Hypothalamus (tissue), 51 donors: ENCODE data around the gene ZKSCAN3.
"Not testable (repeated sequence)": the region's sequence is repeated elsewhere in the genome, so short reads cannot be mapped to it uniquely, and the experiment has no call there.

ENCODE experiments used
- DNase-seq, 51 donors: peaks; one replicate each; lab custom pipeline; 2025; lab: John Stamatoyannopoulos, UW

ZKSCAN3 gene

DNA sequence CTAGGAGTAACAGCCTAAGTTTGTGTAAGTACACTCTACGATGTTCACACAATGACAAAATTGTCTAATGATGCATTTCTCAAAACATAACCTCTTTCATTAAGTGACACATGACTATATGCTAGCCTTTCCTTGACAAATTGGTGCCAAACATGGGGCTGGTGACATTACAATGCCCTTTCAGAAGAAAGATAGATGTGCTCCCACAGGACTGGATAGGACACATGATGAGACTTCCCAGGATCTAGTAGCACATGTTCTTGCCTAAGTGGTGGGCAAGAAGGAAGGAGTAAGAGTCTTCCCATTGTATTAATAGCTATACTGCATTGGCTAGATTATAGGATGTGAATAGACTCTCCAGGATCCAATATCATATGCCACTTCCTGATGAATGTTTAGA is 21.5 kb downstream of the ZKSCAN3 start:
- no peak for DNase-seq

GRCh38 chr6:28371706-28372451 is 22.1 kb downstream of the ZKSCAN3 start:
- DNase-seq: no peak

DNA sequence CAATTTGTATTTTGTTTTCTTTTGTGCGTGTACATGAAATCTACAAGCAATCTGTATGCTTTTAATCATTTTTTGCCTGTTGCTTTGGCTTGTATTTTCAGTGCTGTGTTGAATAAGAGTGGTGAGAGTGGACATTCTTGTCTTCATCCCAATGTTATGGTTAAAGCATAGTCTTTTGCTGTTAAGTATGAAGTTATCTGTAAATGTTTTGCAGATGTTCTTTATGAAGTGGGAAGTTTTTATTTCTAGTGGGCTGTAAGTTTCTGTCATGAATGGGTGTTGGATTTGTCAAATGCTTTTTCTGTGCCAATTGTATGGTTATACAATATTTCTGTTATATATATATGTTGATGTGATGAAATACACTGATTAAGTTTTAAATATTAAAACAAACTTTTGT is 24.2 kb downstream of the ZKSCAN3 start:
- no peak for DNase-seq

GRCh38 chr6:28377879-28378278 is 28.1 kb downstream of the ZKSCAN3 start:
- DNase-seq: no peak

DNA sequence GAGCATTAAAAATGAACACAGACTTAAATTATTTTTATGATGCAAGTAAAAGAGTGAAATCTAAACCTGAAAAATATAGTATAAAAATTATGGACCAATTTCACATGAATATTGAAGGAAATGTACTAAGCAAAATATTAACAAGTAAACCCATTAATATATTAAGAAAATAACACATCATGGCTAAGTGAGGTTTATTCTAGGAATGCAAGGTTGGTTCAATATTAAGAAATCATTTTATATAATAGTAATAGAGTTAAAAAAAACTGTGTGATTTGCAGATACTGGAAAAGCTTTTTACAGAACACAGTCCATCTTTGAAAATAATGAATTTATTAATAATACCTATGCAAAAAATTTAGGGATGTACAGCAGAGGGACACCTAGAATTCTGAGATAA is 28.9 kb downstream of the ZKSCAN3 start:
- no peak for DNase-seq

DNA sequence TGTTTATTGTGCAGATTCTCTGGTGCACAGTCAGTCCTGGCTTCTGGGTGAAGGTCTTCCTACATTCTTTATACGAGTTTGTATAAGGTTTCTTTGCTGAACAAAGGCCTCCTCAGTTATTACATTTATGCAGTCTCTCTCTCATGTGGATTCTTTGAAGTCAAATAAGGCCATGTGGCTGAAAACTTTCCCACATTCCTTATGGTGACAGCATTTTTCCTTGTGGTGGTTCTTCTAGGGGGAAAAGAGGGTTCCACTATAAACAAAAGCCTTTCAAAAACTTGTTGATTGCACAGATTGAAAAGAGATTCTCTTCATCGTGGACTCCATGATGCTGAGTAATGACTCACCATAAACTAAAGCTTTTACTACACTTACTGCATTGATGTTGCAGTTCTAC is 30.6 kb downstream of the ZKSCAN3 start:
- DNase-seq: no peak

DNA sequence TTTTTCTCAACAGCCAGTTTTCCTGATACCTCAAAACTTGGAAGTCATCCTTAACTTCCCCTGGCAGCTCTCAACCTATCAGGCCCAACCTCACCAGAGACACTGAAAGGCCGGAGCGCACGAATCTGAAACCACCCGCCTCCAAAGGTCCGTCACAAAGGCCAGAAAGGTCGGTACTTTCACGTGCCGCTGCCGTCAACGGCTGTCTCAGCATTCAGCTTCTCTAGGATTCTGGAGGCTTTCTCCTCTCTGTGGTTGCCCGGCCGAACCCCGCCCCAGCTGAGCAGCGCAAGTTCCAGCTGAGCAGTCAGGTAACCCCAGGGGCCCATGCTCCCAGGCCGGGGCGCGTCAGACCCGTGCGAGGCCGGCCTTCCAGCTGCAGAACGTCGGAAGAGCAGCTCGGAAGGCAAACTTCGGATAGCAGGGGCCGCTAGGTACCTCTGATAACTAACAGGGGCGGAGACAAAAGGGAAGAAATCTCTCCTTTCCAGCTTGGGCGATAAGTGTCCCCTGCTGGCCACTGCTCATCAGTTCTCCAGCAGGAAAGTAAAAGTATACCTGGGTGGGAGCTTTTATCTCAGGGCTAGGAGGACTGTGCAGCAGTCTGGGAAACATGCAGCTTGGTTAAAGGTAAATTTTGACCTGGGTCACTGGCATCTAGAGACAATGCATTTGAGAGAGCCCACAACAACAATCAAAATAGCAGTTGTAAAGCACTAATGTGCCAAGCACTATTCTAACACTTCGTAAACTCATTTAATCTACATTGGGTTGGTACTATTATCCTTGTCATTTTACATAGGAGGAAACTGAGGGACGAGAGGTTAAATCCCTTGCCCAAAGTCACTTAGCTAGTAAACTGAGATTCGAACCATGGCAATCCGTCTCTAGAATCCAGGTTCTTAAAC is 33.7 kb downstream of the ZKSCAN3 start:
- peak in 49 of 51 donors; percentile 2 to 73 (median 43) for DNase-seq

- DNase-seq: no peak
These were observed 34.4 kb downstream of the ZKSCAN3 start for GRCh38 chr6:28384143-28384533.

- no peak for DNase-seq
These were observed 40.9 kb downstream of the ZKSCAN3 start for GRCh38 chr6:28390688-28391087.

DNA sequence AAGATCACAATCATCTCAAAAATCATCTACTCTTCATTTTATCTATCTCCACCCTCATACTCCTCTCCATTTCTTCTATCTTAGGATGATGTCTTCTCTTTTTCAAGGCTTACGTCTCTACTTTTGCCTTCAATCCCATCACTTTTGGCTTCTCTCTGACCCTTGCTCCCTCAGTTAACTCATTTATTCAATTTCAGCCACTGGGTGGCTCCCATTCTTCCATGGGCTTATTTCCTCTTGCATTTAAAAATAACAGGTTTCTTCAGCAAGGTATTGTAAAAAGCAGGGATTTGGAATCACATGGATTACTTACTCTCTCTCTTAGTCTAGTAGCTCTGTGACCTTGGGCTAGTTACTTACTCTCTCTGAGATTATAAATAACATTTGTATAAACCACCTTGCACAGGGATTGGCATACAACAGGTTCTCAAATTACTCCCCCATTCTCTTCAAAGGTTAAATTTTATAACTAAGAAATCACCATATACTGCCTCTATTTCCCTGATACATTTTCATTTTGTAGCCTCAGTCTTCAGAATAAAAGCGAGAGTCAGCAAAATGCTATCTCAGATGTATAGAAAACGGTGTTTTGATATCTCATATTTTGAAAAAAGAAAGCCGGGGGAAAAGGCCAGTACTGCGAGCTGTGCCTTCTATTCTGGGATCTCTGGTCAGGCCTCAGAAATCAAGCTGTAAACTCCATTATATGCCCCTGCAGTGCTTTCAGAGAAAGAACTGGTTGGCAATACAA is 44.3 kb downstream of the ZKSCAN3 start:
- DNase-seq: no peak

GRCh38 chr6:28395918-28396317 is 46.2 kb downstream of the ZKSCAN3 start:
- DNase-seq: no peak

GRCh38 chr6:28399350-28400121 is 49.8 kb downstream of the ZKSCAN3 start, which contains the start of gene ZSCAN12:
TSS of gene ZSCAN12 (minus strand) at chr6:28399747. CDS start at chr6:28398405, 1,342 bp downstream.
- peak; percentile 23 to 92 (median 70) for DNase-seq

GRCh38 chr6:28400122-28400451 is 50.3 kb downstream of the ZKSCAN3 start:
- no peak for DNase-seq

GRCh38 chr6:28401172-28401571 is 51.4 kb downstream of the ZKSCAN3 start:
- no peak for DNase-seq

DNA sequence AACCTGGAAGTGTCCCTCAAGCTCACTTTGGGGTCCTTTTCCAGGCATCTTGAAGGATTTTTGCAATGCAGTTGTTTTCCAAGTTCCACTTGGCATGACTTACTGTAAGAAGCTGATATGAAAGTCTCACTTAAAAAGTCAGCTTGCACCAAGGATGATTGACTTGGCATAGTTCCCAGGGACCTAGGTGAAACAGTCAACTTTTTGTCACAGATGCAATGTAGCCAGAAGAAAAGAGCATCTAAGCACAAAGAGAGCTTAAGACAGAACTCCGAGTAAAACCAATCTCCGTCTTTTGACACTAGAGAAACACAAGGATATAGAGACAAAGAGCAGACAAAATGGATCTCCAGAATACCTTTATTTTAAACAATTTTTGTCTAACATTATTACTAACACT is 52.5 kb downstream of the ZKSCAN3 start:
- no peak for DNase-seq

DNA sequence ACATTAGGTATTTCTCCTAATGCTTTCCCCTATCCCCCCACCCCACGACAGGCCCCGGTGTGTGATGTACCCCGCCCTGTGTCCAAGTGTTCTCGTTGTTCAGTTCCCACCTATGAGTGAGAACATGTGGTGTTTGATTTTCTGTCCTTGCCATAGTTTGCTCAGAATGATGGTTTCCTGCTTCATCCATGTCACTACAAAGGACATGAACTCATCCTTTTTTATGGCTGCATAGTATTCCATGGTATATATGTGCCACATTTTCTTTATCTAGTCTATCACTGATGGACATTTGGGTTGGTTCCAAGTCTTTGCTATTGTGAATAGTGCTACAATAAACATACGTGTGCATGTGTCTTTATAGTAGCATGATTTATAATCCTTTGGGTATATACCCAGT is 54.2 kb downstream of the ZKSCAN3 start:
- DNase-seq: not testable (repeated sequence)

- no peak for DNase-seq
These were observed 57.7 kb downstream of the ZKSCAN3 start for GRCh38 chr6:28407401-28407800.

DNA sequence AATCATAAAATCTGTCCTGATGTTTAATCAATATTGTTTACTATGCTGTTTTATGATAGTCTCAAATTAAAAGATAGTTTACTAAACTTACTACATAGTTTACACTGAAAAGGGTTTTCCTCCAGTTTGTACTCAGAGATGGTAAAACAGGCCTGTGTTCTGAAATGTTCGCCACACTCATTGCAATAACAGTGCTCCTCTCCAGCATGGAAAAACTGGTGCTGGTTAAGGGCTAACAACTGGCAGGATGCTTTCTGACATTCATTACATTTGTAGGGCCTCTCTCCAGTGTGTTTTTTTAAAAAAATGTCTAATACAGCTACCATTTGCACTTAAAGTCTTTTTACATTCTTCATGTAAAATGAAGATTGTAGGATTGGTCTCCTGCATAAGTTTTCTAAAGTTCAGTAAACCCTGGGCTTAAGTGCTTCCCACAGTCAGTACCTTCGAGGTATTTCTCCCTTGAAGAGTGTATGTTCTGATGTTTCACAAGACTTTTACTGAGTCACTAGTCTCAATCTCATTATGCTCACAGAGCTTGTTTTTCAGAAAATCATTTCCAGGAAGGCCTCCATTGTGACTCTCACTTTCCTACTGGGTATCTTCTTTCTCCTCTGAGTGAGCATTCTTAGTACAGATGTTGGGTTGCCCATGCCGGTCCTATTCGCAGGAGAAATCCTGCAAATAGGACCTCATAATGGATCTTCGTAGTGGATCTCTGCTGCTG is 58.5 kb downstream of the ZKSCAN3 start:
- DNase-seq: no peak

- DNase-seq: no peak
These were observed 61.0 kb downstream of the ZKSCAN3 start for GRCh38 chr6:28410767-28411166.

- no peak for DNase-seq
These were observed 63.9 kb downstream of the ZKSCAN3 start for GRCh38 chr6:28413681-28414080.
